GM19452 (cell line): ENCODE data around the gene ZNF521.

Experiments used
- ATAC-seq: cut with Tn5 transposase; IDR thresholded peaks from one replicate; pipeline ENCODE4 v1.9.1; 2021; ENCODE audit not compliant: unreplicated experiment

ZNF521 gene

DNA sequence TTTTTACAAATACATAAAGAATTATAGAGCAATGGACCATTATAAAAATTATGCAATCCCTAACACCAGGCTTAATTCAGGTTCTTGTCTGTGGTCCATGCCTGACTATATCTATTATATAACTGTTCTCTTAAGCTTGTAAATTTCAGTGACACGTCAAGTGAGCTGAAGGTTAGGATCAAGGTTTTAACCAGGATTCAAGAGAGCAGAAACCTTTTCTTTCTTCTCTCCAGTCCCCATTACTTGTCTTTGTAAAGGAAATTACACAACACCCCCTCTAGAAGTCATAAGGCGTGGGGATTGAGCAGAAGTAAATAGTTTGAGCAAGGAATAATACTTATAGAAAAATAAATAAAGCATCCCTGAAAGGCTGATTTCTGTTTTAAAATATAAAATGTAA, 122.0 kb downstream of the ZNF521 start:
- ATAC-seq = no peak

DNA sequence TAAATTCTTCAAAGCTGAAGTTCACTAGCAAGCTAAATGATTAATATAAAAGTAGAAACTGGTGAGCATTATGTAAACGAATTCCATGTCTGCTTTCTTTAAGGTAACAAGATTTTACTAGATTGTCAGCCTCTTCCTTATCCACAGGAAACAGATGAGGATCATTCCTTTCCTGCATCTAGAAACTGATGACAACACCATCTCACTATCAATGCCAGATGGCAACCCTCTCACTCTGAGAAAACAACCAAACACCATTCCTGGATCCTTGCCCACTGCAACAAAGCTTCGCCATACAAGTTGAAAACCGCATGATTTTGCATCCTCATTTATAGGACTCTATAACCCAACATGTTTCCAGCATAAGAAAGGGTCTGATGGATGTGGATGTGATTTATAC, 122.9 kb downstream of the ZNF521 start:
- ATAC-seq = no peak

DNA sequence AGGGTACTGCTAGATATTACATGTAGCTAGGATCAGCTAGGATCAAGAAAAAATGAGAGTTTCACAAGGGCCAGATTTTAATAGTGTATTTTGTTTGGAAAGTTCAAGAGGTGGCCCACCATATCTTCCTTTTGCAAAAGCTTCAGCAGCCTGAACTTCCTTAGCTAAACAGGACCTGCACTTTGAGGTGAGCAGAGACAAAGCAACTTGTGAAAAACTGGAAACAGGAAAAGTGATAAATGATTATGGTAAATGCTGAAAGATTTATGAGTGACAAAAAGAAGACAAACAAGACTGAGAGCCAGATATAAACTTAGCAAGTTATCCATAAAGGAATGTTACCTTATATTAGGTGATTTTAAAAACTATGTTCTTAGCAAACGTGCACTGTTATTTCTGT, 123.6 kb downstream of the ZNF521 start:
- no peak for ATAC-seq

DNA sequence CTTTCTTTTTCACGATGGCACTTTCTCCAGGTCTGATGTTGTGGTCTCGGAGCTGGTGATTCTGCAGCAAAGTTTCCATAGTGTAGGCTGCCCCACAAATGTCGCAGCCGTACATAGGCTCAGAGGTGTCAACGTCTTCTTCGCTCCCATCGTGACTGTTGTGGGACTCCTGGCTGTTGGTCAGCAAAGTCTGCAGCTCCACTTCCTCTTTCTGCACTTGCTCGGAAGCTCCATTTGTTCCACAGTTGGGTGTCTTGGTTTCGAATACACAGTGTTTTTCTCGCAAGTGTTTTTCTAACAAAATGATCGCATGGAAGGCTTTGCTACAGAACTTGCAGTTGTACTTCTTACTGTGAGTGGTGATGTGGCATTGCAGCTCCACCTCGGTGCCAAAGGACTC, 126.8 kb downstream of the ZNF521 start:
- ATAC-seq = no peak

DNA sequence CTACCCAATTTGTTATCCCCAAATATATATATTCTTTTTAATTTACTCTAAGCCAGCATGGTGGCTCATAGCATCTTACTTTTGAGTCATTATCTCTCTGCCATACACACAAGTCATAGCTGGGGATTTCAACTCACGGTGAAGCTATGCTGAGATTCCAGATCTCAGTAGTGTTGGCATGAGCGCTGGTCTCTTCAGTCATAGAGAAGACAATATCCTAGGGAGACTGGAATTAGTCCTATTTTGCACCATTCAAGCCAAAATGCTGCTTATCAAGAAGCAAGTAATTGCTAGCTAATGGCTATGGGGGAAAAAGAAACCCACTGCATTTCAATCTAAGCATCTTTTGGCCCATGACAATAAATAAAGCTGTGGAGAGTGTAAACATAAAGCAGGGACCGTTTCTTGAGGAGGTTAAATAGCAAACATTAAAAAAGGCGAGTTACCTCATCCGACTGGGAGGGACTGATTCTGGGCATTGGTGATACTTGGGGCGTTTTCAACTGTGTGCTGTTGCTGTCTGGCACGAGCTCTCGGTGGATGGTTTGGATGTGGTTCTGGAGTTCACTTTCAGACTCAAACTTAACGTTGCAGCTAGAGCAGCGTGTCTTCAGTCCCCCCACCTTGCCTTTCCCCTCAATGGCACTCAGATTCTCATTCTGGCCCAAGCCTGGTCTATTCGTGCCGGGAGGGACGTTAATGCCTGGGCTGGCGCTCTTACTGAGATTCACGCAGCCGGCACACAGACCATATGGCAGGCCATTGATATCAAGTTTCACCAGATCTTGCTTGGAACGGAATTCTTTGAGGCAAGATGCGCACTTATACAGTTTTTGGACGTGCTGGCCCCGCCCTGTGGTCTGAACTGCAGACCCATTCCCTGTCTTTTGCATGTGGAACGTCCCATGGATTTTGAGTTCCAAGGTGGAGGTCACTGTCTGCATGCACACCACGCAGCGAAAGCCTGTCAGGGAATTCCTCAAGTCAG, 127.8 kb downstream of the ZNF521 start:
- no peak for ATAC-seq

DNA sequence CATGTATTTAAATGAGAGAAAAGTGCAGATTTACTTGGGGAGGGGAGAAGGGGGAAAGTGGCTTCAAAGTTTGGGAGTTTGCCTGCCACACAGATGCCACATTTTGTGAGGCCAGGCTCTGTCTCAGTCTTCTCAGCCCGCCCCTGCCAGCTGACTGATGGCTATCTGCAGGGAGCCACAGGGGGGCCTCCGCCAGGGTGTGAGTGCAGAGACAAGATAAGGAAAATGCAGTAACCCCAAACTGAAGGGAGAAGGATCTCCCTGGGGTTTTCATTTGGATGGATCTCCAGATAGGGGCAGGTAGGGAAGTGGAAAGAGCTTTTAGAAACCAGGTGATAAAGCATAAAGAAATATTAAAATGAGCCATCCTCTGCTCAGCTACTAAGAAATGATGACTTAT, 128.8 kb downstream of the ZNF521 start:
- no peak for ATAC-seq

DNA sequence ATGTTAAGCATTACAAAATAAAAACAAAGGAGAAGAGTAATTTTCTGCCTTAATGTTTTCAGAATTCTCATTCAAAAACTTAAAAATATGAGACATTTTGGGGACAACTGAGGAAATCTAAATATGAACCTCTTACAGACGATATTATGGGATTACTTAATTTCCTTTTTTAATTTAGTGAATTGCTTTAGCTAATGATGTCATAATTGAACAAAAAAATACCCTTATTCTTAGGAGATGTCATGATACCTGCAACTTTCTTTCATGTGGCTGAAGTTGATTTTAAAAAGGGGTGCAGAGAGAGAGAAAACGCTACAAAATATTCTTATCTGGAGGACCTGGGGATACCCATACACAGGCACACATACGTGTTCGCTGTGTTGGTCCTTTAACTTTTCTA, 129.3 kb downstream of the ZNF521 start:
- no peak for ATAC-seq

DNA sequence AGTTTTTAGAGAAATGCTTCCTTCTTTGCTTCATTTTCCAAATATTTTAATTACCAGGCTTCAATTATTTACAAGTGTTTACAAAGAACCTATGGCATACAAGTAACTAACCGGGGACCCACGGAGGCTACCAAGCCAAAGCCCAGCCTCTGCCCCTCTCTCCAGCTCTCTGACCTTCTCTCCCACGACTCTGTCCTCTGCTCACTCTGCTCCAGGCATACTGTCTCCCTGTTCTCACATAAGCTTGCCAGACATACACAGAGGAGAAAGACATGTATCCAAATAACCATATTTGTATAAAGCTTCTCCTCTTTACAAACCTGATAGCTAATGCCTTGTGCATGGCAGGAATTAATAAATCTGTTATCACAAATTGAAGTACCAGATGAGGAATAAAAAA, 141.3 kb downstream of the ZNF521 start:
- no peak for ATAC-seq

DNA sequence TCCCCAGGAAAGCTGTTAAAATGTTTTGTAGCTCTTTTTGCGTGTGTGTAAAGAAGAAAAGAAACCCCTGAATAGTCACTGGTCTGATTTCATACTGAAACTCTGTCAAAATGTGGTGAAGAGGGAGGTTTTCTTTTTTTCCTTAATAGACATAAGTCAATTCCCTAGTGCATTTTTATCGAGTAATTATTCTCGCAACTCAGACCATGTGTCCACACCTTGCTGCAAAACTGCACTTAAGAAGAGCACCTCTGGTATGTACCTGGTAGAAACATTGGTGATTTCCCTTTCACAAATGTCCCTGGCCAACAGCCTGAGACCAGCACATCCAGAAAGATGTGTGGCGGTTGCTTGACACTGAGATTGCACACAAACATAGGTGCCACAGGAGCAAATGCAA, 159.9 kb downstream of the ZNF521 start:
- no peak for ATAC-seq

DNA sequence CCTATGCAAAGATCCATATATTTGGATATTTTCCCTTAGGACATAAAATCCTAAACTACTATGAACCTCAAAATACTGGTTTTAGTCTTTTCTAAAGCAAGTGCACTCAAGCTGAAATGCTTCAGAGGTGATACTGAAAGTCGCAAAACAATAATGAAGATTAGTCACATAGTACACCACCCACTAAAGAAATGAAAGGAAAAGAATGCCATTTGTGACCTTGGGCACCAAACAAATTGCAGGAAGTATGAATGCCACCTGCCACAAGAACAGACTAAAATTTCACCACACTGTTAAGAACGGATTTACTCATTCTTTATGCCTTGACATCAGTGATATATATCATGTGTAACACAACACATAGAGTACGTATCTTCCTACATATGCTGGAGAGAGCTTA, 161.5 kb downstream of the ZNF521 start:
- ATAC-seq = peak; percentile 64

DNA sequence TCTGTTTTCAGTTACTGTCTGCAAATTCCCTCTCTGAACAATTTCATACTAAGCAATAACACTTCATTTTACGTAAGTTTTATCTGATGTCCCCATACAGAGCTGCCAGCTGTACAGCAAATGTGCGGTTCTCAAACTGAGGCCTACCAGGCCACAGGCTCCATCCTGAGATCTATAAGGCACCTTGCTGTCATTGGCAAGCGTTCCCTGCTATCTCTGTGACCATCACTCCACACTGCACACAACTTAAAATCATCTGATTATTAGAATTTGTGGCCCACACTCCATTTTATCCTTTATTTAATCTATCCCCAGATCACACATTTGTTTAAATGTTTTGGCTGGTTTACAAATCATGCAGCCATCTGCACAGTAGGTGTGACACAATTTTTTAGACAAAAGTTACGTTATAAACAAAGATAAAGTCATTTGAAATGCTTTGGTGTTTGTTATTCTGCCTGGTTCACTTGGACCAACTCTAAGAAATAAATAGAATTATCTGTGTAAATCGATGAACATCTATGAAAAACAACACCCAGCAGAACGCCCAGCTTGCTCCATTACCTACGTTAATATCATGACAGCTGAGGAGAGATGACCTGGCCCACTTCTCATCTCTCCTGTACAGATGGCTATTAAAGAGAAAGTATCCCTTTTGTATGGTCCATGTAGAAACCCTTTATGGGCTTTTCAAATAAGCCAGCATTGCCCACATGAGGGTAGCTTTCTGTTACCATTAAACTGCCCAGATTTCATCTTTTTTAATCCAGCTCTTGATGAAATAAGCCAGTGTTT, 162.4 kb downstream of the ZNF521 start:
- no peak for ATAC-seq

DNA sequence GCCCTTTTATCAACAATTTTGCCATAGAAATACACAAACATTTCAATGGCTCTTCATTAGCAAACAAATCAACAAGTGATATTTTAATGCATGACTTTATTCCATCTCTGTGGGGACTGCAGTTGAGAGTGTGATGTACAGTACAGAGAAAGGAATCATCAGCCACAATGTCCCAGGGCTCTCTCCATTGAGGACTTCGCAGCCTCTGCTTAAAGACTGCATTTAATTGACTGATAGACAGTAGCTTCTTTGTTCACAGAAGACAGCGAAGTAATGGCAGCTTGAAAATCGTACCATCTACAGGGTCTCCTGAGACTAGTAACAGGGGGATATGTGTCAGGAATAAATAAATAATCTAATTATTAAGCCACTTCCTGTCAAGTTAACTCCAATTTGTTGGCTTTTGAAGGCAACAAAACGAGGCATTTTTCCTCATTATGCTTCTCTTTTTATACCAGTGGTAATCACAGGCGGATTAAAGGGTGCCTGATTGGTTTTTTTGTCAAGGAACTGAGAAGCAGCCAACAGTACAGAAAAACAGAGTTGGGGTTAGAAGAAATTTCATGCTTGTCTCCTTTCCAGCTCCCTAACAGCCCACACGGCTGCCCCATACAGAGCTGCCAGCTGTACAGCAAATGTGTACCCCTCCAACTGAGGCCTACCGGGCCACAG, 164.3 kb downstream of the ZNF521 start:
- ATAC-seq = no peak

DNA sequence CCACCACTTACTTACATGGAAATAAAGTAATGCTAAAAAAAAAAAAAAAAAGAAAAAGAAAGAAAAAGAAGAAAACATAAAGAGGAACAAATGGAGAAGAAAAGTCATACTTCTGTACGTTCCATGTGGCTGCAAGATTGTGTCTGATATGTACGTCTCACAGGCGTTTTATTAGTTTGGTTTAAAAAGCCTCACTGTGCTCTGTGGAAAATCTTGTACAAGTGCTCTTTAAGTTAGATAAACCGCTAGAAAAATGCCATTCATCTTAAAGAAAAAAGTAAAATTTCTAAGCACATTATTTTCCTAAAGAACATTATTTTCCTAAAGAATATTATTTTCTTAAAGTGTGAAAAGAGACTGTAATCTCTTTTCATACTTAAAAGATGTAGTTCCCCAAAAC, 165.1 kb downstream of the ZNF521 start:
- ATAC-seq = no peak

DNA sequence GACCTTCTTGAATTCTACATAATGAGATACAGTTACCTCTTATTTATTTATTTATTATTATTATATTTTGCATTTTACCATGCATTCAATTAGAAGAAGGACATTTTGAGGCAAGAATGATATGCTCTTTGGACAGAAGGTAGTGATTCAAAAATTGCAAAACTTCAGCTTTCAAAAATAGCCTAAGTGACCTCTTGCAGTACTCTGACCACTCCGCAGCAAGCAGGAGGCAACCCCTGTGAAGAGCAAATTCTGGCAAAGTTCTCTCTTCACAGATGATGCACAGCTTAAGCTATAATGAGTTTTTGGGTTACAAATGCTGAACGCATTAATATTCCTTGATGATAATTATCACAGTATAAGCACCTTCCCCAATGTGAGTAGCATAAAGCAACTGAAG, 170.0 kb downstream of the ZNF521 start:
- no peak for ATAC-seq

DNA sequence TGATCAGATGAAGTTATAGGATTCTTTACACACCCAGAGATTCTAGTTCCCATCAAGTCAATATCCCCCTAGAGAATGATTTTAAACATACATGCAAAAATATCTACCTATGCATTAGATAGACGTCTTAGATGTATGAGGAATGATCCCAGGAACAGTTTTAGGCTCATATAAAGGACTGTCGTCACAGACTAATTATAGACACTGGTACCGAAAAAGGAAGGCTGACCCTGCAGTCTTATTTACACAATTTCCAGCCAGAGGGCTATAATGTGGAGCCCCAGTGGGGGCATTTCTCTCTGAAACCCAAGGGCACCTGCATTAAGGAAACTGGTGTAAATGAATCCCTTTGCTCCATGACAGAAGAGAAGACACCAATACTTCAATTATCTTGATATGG, 170.4 kb downstream of the ZNF521 start:
- ATAC-seq = no peak

DNA sequence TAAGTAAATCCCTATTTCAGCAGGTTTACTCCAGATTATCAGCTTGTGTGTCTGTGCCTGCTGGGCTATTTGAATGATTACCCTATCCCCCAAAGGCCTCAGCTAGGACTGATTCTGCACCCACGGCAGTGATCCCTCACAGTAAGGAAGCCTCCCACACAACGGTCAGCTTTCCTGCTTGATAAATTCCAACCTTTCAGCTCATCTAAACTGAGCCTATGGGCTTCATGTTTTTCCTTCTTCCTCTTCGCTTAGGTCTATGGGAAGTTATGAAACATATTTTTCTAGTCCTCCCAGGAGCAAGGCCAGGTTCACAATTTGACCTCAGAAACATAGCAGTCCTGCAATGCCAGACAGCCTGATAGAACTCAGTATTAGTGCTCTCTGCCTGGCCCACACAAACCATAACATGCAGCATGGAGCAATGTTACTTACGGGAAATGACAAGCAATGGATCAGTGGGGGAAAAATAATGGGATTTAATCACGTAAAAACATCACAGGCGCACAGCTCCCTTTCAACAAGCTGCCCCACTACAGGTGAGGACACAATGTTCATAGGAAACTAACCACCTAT, 170.9 kb downstream of the ZNF521 start:
- ATAC-seq = no peak

DNA sequence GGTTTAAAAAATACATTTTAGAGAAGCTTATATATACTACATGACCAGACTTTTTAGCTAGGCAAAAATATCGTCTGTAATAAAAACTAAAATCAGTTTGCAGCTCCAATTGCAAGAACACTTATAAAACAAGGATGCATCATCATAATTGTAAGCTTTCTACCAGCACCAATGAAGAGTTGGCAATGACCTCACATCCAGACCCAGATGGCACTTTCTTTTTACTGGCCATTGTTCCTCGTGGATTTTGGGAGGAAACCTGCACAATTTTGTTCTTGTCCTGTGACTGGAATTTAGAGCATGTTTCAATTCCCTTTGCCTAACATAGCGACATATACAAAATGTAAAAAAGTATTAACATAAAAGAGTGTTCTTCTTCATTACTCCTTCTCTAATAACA, 174.3 kb downstream of the ZNF521 start:
- no peak for ATAC-seq

DNA sequence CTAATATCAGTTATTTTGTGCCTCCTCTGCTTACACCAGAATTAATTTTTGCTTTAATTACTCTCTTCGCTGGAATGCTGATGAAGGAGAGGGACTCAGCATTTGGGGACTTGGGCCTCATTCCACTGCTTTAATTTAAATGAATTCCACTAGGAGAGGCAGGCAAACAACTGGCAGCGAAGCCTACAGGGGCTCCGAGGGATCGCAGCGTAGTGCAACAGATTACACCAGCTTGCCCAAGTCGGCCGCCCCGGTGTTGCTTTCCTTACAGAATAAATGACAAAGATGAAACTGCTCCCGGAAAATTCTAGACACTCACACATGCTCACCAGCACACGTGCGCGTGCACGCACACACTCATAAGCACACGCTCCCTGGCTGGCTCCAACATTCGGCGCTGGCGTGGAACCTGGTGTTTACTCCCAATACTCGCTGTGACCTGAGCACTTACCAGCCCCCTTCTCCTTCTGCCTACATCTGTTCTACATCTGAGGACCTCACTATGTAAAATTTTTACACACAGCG, 175.4 kb downstream of the ZNF521 start:
- no peak for ATAC-seq

DNA sequence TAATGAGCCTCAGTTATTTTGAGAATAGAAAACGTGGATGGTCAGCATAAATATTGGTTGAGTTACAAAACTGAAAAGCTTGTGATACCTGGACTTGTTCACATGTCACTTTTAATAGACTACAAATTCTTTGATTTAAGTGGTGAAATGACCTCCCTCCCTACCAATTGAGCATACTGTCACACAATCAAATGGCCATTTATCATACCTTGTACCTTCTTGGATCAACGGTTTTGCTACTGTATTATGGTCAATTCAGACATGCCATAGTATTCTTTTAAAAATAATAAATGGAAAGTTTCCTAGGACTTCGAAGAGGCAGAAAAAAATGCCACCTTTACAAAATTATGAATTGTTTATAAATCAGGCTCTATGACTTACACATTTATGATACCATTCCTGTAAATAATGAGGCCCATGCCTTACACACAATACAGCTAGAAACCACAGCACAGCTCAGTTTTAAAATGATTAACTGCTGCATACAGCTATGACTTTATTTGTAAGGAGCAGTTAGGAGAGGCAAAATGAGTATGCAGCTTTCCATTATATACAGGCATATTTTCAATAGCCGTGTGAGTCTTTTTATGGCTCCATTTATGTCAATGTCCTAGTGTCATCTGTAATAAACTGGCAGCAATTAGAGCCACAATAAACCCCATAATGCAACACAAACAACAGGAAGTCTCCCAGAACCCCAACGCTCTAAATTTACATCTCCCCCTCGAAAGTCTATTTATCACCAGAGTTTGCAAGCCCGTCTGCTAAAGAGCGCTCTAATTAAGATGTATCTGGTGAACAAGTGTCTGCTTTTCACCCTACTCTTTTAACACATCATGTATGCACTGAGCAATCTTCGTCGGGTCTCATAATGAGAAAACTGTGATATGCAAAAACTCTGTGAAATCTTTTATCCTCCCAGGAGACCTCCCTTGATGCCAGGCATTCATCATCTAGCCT, 176.1 kb downstream of the ZNF521 start:
- ATAC-seq = no peak

DNA sequence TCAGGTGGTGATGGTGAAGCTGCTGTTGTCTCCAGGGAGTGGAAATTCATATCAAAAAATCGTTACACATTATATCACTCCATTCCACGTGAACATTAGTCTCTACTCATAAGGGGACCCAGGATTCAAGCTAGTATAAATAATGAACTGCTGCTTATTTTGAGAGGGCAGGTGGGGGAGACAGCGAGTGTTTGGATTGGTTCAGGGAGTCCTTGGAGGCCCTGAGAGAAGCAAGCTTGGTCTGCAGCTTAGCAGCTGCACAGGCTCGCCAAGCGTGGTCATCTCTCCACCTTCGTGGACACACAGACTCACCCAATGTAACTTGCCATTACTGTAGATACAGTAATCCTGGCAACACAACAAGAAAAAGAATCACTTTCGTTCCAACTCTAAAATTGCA, 177.6 kb downstream of the ZNF521 start:
- no peak for ATAC-seq
